ENCODE results near the gene WWOX. TPM values are rescaled to one million over a fixed set of nuclear protein-coding genes. Genes with fewer than 3 reads are reported as not detected.

The WWOX gene
- total RNA-seq, 6 experiments from 2014 or later: 0.46 to 3.4 (median 1.3) TPM

GRCh38 chr16:79183571-79183970, 1084.1 kb downstream of the WWOX start:
- Mint-ChIP-seq H3K36me3 (ENCODE audit: low read depth) (0 out of 2 replicates have a peak, but pooled peaks cover 5% of the 10 kb centered on the region), H3K4me3 (no peak overlapping the region), H3K4me1 (ENCODE audit: low read depth) (no peaks in the 10 kb centered on the region), H3K9me3 (peaks cover 45% of the 10 kb centered on the region), H3K27ac (no peak overlapping the region), H3K27me3 (ENCODE audit: insufficient read depth) (peaks cover 2% of the 10 kb centered on the region)
- no peak for DNase-seq
- no peak for TF ChIP-seq CTCF (IDR thresholded peaks at IDR 0.05)

- Mint-ChIP-seq H3K36me3 (ENCODE audit: low read depth) (0 out of 2 replicates have a peak, but pooled peaks cover 5% of the 10 kb centered on the region), H3K9me3 (peaks cover 44% of the 10 kb centered on the region), H3K4me3 (no peak overlapping the region), H3K27ac (no peak overlapping the region), H3K4me1 (ENCODE audit: low read depth) (no peaks in the 10 kb centered on the region), H3K27me3 (ENCODE audit: insufficient read depth) (peaks cover 2% of the 10 kb centered on the region)
- DNase-seq: no peak
- TF ChIP-seq CTCF (IDR thresholded peaks at IDR 0.05): no peak
Measured at GRCh38 chr16:79184464-79185030, 1085.1 kb downstream of the WWOX start.

GRCh38 chr16:79185711-79186110, 1086.3 kb downstream of the WWOX start:
- peaks cover 5% of the 10 kb centered on the region; the same call in 1 of the 2 replicates for H3K36me3 Mint-ChIP-seq (ENCODE audit: low read depth)
- TF ChIP-seq CTCF (IDR thresholded peaks at IDR 0.05): no peak
- no peak overlapping the region for H3K27ac Mint-ChIP-seq
- no peaks in the 10 kb centered on the region for H3K4me1 Mint-ChIP-seq (ENCODE audit: low read depth)
- no peak overlapping the region for H3K4me3 Mint-ChIP-seq
- DNase-seq: no peak
- H3K27me3 Mint-ChIP-seq (ENCODE audit: insufficient read depth): peaks cover 2% of the 10 kb centered on the region; the same call in 1 of the 2 replicates
- peaks cover 51% of the 10 kb centered on the region for H3K9me3 Mint-ChIP-seq

GRCh38 chr16:79186196-79186595, 1086.7 kb downstream of the WWOX start:
- no peak for TF ChIP-seq CTCF (IDR thresholded peaks at IDR 0.05)
- H3K4me3 Mint-ChIP-seq: no peak overlapping the region
- peaks cover 5% of the 10 kb centered on the region; the same call in 1 of the 2 replicates for H3K36me3 Mint-ChIP-seq (ENCODE audit: low read depth)
- peaks cover 56% of the 10 kb centered on the region for H3K9me3 Mint-ChIP-seq
- H3K27ac Mint-ChIP-seq: no peak overlapping the region
- H3K4me1 Mint-ChIP-seq (ENCODE audit: low read depth): no peaks in the 10 kb centered on the region
- DNase-seq: no peak
- H3K27me3 Mint-ChIP-seq (ENCODE audit: insufficient read depth): peaks cover 2% of the 10 kb centered on the region; the same call in 1 of the 2 replicates

- no peak for DNase-seq
- Mint-ChIP-seq H3K4me1 (ENCODE audit: low read depth) (no peaks in the 10 kb centered on the region), H3K27me3 (ENCODE audit: insufficient read depth) (peaks cover 2% of the 10 kb centered on the region; the same call in 1 of the 2 replicates), H3K9me3 (peaks cover 70% of the 10 kb centered on the region), H3K36me3 (ENCODE audit: low read depth) (peaks cover 5% of the 10 kb centered on the region; the same call in 1 of the 2 replicates), H3K4me3 (no peak overlapping the region), H3K27ac (no peak overlapping the region)
- TF ChIP-seq CTCF (IDR thresholded peaks at IDR 0.05): no peak
Measured at GRCh38 chr16:79188115-79188738, 1088.8 kb downstream of the WWOX start.
